ENCODE measurements around the gene TECPR1.

Gene TECPR1

GRCh38 chr7:98276241-98276761 lies 24.3 kb upstream of the TECPR1 start:
- Histone ChIP-seq H3K9ac (no peak overlapping the region), H3K4me1 (ENCODE audit: low read depth, poor library complexity, severe bottlenecking) (peaks cover 6% of the 10 kb centered on the region), H3K79me2 (ENCODE audit: insufficient read depth, low read depth) (no peaks in the 10 kb centered on the region), H3K27ac (no peak overlapping the region), H4K20me1 (ENCODE audit: insufficient read depth) (no peaks in the 10 kb centered on the region), H2AFZ (ENCODE audit: low read depth) (no peak overlapping the region), H3K4me3 (IDR thresholded peaks at IDR 0.05; ENCODE audit: insufficient read depth, low read depth, low read length) (no peak overlapping the region), H3K4me2 (no peak overlapping the region), H3K27me3 (ENCODE audit: insufficient read depth, low read depth) (no peaks in the 10 kb centered on the region), H3K36me3 (ENCODE audit: insufficient read depth) (no peaks in the 10 kb centered on the region)
- no peak for TF ChIP-seq CTCF (conservative IDR thresholded peaks at IDR 0.05; ENCODE audit: low read depth, low read length)

GRCh38 chr7:98267303-98267702 lies 15.3 kb upstream of the TECPR1 start:
- Histone ChIP-seq H2AFZ (ENCODE audit: low read depth) (no peak overlapping the region), H3K9ac (no peak overlapping the region), H3K36me3 (ENCODE audit: insufficient read depth) (no peaks in the 10 kb centered on the region), H3K4me2 (no peak overlapping the region), H3K27me3 (ENCODE audit: insufficient read depth, low read depth) (no peaks in the 10 kb centered on the region), H3K4me1 (ENCODE audit: low read depth, poor library complexity, severe bottlenecking) (no peaks in the 10 kb centered on the region), H4K20me1 (ENCODE audit: insufficient read depth) (no peaks in the 10 kb centered on the region), H3K27ac (no peak overlapping the region), H3K79me2 (ENCODE audit: insufficient read depth, low read depth) (no peaks in the 10 kb centered on the region), H3K4me3 (IDR thresholded peaks at IDR 0.05; ENCODE audit: insufficient read depth, low read depth, low read length) (no peak overlapping the region)
- TF ChIP-seq CTCF (conservative IDR thresholded peaks at IDR 0.05; ENCODE audit: low read depth, low read length), result no peak

- no peaks in the 10 kb centered on the region for H4K20me1 ChIP-seq (ENCODE audit: insufficient read depth)
- H3K4me1 ChIP-seq (ENCODE audit: low read depth, poor library complexity, severe bottlenecking), result no peaks in the 10 kb centered on the region
- TF ChIP-seq CTCF (conservative IDR thresholded peaks at IDR 0.05; ENCODE audit: low read depth, low read length), result peak; percentile 36; the same call in 1 of the 2 replicates
- H3K27me3 ChIP-seq (ENCODE audit: insufficient read depth, low read depth), result no peaks in the 10 kb centered on the region
- H2AFZ ChIP-seq (ENCODE audit: low read depth), result no peak overlapping the region
- no peak overlapping the region for H3K9ac ChIP-seq
- no peak overlapping the region for H3K27ac ChIP-seq
- no peak overlapping the region for H3K4me3 ChIP-seq (IDR thresholded peaks at IDR 0.05; ENCODE audit: insufficient read depth, low read depth, low read length)
- H3K36me3 ChIP-seq (ENCODE audit: insufficient read depth), result no peaks in the 10 kb centered on the region
- no peak overlapping the region for H3K4me2 ChIP-seq
- no peaks in the 10 kb centered on the region for H3K79me2 ChIP-seq (ENCODE audit: insufficient read depth, low read depth)
These were observed 14.8 kb upstream of the TECPR1 start for GRCh38 chr7:98266840-98267239.

GRCh38 chr7:98265841-98266271 lies 13.8 kb upstream of the TECPR1 start:
- no peak overlapping the region for H2AFZ ChIP-seq (ENCODE audit: low read depth)
- no peak overlapping the region for H3K4me2 ChIP-seq
- no peak overlapping the region for H3K27ac ChIP-seq
- H3K36me3 ChIP-seq (ENCODE audit: insufficient read depth), result no peaks in the 10 kb centered on the region
- no peaks in the 10 kb centered on the region for H3K27me3 ChIP-seq (ENCODE audit: insufficient read depth, low read depth)
- no peaks in the 10 kb centered on the region for H3K4me1 ChIP-seq (ENCODE audit: low read depth, poor library complexity, severe bottlenecking)
- H3K79me2 ChIP-seq (ENCODE audit: insufficient read depth, low read depth), result no peaks in the 10 kb centered on the region
- no peak overlapping the region for H3K4me3 ChIP-seq (IDR thresholded peaks at IDR 0.05; ENCODE audit: insufficient read depth, low read depth, low read length)
- TF ChIP-seq CTCF (conservative IDR thresholded peaks at IDR 0.05; ENCODE audit: low read depth, low read length), result no peak
- no peaks in the 10 kb centered on the region for H4K20me1 ChIP-seq (ENCODE audit: insufficient read depth)
- no peak overlapping the region for H3K9ac ChIP-seq
